Measurements from ENCODE around the gene ADGRD2. TPM values are rescaled to one million over a fixed set of nuclear protein-coding genes. Genes with fewer than 3 reads are reported as not detected.

The ADGRD2 gene
- total and polyA plus RNA-seq, 2 donors from 2014 or later, result not detected

DNA sequence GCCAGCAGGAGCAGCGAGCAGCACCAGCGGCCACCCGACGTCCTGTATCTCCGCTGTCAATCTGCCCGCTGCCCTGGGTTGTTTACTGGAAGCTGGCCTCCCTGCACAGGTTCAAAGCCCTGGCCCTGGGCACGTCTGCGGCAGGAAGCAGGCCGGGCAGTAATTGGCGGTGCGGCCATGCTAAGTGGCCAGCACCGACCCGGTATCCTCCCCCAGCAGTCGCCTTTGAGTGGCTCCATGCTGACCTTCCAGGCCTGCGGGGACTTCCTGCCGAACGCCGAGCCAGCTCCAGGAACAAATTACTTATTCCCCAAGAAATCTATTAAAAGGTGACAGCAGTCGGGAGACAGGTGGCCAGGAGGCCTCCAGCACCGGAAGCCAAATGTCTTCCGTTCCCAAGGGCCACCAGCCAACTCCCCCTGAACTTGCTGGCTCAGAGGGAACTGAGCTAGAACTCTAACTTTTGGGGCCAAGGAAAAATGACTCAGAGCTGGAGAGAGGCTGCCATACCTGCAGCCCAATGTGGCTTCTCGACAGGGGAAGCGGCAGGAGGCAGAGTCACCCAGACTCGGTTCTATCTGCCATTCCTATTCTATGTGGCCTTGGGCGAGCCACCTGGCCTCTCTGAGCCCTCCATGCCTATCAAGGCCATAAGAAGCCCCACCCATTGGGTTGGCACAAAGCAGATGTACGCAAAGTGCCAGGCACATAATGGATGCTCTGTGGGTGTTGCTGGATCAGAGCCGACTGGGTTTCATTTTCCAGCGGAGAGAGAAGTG, 21.3 kb upstream of the ADGRD2 start:
- H3K9ac ChIP-seq (ENCODE audit: low read length in 3 of 3), result no peak overlapping the region
- no peak overlapping the region for H3K4me3 ChIP-seq (ENCODE audit: low read length in 3 of 3)

DNA sequence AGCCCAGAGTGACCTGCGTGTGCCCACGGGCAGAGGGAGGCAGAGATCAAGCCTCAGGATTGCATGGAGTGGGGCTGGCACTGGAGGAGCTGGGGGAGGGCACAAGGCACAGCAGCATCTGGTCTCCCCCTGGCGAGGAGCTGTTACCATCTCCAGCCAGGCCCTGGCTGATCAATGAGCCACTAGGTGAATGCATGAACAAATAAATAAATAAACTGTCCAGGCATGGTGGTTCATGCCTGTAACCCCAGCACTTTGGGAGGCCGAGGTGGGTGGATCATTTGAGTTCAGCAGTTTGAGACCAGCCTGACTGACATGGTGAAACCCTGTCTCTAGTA, 20.8 kb upstream of the ADGRD2 start:
- no peak for DNase-seq
- intact Hi-C loops (cut with DNase I), result no loop called here
- H3K36me3 ChIP-seq (ENCODE audit: control insufficient read depth in 2 of 3, insufficient read depth in 3 of 3, low read length in 3 of 3), result no peaks in the 10 kb centered on the region
- no peaks in the 10 kb centered on the region for H3K4me1 ChIP-seq (ENCODE audit: control insufficient read depth in 2 of 3, insufficient read depth in 2 of 3, low read depth in 1 of 3, low read length in 3 of 3)
- H3K9ac ChIP-seq (ENCODE audit: low read length in 3 of 3), result no peak overlapping the region
- H3K27ac ChIP-seq (ENCODE audit: low read depth in 2 of 2, low read length in 2 of 2), result no peak overlapping the region
- no peak for FAIRE-seq
- H3K9me3 ChIP-seq (ENCODE audit: control insufficient read depth in 2 of 3, insufficient read depth in 1 of 3, low read length in 3 of 3), result no peaks in the 10 kb centered on the region
- H3K4me3 ChIP-seq (ENCODE audit: low read length in 3 of 3), result no peak overlapping the region
- H3K27me3 ChIP-seq (ENCODE audit: control insufficient read depth, insufficient read depth, low read length), result no peaks in the 10 kb centered on the region
- TF ChIP-seq, protein P1, sequence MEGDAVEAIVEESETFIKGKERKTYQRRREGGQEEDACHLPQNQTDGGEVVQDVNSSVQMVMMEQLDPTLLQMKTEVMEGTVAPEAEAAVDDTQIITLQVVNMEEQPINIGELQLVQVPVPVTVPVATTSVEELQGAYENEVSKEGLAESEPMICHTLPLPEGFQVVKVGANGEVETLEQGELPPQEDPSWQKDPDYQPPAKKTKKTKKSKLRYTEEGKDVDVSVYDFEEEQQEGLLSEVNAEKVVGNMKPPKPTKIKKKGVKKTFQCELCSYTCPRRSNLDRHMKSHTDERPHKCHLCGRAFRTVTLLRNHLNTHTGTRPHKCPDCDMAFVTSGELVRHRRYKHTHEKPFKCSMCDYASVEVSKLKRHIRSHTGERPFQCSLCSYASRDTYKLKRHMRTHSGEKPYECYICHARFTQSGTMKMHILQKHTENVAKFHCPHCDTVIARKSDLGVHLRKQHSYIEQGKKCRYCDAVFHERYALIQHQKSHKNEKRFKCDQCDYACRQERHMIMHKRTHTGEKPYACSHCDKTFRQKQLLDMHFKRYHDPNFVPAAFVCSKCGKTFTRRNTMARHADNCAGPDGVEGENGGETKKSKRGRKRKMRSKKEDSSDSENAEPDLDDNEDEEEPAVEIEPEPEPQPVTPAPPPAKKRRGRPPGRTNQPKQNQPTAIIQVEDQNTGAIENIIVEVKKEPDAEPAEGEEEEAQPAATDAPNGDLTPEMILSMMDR (IDR thresholded peaks at IDR 0.05; ENCODE audit: borderline replicate concordance, extremely low read depth, insufficient read depth), result no peak

More for the DNA sequence above, 21.3 kb upstream of the ADGRD2 start:
- Histone ChIP-seq H3K27me3 (ENCODE audit: control insufficient read depth, insufficient read depth, low read length) (no peaks in the 10 kb centered on the region), H3K9me3 (ENCODE audit: control insufficient read depth in 2 of 3, insufficient read depth in 1 of 3, low read length in 3 of 3) (no peaks in the 10 kb centered on the region), H3K27ac (ENCODE audit: low read depth in 2 of 2, low read length in 2 of 2) (no peak overlapping the region), H3K36me3 (ENCODE audit: control insufficient read depth in 2 of 3, insufficient read depth in 3 of 3, low read length in 3 of 3) (no peaks in the 10 kb centered on the region), H3K4me1 (ENCODE audit: control insufficient read depth in 2 of 3, insufficient read depth in 2 of 3, low read depth in 1 of 3, low read length in 3 of 3) (no peaks in the 10 kb centered on the region)
- intact Hi-C loops (cut with DNase I), result no loop called here
- no peak for FAIRE-seq
- TF ChIP-seq, protein P1 (IDR thresholded peaks at IDR 0.05; ENCODE audit: borderline replicate concordance, extremely low read depth, insufficient read depth), result no peak
- no peak for DNase-seq

DNA sequence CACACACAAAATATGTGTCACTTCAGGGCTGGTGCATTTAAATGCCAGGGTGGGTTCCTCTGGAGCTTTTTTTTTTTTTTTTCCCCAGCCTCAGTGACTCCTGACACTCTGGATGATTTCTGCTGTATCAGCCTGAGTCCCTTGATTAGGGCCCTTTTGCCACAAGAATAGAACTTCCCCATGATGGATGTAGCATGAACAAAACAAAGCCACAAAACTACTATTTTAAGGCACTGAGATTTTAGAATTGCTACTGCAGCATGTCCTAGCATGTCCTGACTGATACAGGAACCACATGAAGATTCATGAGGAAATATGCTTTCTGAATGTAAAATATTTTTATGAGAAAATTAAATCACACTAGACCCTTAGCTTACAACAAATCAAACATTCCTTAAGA, 13.9 kb upstream of the ADGRD2 start:
- Histone ChIP-seq H3K27me3 (ENCODE audit: control insufficient read depth, insufficient read depth, low read length) (no peaks in the 10 kb centered on the region), H3K4me1 (ENCODE audit: control insufficient read depth in 2 of 3, insufficient read depth in 2 of 3, low read depth in 1 of 3, low read length in 3 of 3) (no peaks in the 10 kb centered on the region), H3K4me3 (ENCODE audit: low read length in 3 of 3) (no peak overlapping the region), H3K36me3 (ENCODE audit: control insufficient read depth in 2 of 3, insufficient read depth in 3 of 3, low read length in 3 of 3) (no peaks in the 10 kb centered on the region), H3K27ac (ENCODE audit: low read depth in 2 of 2, low read length in 2 of 2) (no peak overlapping the region), H3K9ac (ENCODE audit: low read length in 3 of 3) (no peak overlapping the region), H3K9me3 (ENCODE audit: control insufficient read depth in 2 of 3, insufficient read depth in 1 of 3, low read length in 3 of 3) (peaks cover 0 to 3% (median 0%) of the 10 kb centered on the region in 3 donors)
- TF ChIP-seq, protein P1 (IDR thresholded peaks at IDR 0.05; ENCODE audit: borderline replicate concordance, extremely low read depth, insufficient read depth), result no peak
- FAIRE-seq, result no peak
- intact Hi-C loops (cut with DNase I), result no loop called here
- no peak for DNase-seq

All from kidney (tissue), 14 donors.